ENCODE measurements around the gene PARM1.

Gene PARM1

GRCh38 chr4:74932832-74933561, at the start of gene PARM1:
Gene PARM1 (plus strand): TSS chr4:74933116. CDS start chr4:74933328, 212 bp downstream.
- peak; percentile 7 for DNase-seq

DNA sequence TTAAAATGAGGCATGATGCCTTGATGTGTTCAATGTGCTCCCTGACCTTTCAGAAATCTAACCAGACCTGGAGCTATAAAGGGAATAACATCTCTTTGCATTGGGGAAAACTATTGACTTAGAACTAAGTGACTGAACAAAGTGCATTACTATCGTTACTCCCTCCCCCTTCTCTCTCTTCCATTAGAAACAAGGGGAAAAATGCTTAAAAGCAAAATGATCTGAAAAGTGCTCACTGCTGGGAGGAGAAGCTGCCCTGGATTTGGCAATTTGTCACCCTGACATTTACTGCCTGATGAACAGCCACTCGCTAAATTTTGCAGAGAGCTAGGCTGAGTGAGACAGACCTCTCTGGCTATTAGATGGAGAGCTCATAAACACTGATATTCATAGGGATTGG, 48.6 kb upstream of the PARM1 start:
- DNase-seq: no peak

- no peak for DNase-seq
Observed at GRCh38 chr4:74886484-74886883, 46.4 kb upstream of the PARM1 start.

GRCh38 chr4:74890341-74890740, 42.6 kb upstream of the PARM1 start:
- DNase-seq: no peak

DNA sequence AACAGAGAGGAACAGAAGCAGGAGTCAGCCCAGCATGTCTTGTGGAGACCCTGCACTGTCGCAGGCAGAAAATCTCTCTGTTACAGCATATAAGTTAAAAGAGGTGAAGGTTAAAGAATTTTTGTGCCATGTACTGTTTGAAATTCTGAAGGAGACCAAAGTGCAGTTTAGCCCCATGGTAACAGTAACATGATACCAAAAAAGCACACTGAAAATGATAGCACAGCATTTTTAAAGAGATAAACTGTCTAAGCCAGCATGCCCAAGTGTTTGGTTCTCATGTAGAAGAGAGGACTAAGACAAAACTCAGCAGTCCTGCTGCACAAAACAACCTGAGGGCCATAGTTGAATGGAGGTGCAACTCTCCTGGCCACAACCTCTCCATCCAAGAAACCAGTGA, 41.9 kb upstream of the PARM1 start:
- no peak for DNase-seq

GRCh38 chr4:74893171-74893570, 39.7 kb upstream of the PARM1 start:
- DNase-seq: no peak

- no peak for DNase-seq
Observed at GRCh38 chr4:74896595-74896994, 36.3 kb upstream of the PARM1 start.

- no peak for DNase-seq
Observed at GRCh38 chr4:74897386-74897785, 35.5 kb upstream of the PARM1 start.

- no peak for DNase-seq
Observed at GRCh38 chr4:74900862-74901261, 32.1 kb upstream of the PARM1 start.

DNA sequence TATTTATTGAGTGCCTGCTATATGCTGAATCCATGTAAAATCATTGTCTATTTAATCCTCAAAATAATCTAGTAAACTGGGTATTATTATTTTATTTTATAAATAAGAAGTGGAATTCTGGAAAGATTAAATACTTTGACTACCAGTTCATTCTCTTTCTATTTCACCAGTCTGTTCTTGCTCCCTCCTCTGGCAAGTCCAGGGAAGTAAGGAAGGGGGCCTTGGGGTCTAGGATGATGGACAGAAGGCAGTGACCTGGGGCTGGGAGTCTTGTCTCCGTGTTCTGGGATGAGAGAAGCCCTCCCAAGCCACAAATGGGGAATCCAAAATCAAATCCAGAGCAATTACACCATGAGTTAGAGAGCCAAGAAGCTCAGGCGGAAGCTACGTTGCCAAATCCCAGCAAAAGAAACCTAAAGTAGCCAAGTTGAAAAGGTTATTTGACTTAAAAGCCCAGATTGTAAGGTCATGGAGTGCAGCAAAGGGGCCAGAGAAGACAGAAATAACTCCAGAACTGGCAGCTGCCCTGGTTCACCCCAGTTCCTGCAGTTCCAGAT, 28.3 kb upstream of the PARM1 start:
- no peak for DNase-seq

DNA sequence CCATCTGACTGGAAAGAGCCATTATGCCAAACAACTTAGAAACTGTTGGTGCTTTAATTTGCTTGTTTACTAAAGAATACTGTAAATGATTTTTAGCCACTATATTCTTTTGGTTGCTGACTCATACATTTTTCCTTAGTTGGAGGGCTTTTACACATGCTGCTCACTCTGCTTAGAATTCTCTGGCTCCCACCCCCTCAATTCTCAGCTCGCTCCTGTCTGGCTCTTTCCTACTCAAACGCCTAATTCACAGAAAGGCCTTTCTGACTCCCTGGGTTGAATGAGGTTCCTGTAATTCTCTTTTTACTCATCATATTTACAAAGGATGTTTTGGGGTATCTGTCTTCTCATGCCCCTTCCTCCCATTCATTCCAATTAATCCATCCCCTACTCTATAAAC, 26.1 kb upstream of the PARM1 start:
- DNase-seq: no peak

DNA sequence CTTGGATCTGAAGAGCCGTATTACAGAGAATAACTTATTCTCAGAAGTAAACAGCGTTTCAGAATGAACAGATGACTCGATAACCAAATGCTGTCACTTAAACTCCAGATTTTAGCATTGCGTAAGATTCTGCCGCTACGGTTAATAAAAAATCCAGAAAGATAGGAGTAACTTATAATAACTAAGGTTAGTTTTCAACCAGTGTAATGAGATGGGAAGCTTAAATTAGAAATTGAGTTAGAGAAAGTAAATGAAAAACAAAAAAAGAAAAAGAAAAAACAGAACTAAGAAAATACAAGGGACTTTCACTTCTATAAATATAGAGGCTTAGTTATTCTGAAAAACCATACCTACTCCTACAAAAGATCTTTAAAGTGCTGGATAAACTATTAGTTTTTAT, 13.1 kb upstream of the PARM1 start:
- no peak for DNase-seq

DNA sequence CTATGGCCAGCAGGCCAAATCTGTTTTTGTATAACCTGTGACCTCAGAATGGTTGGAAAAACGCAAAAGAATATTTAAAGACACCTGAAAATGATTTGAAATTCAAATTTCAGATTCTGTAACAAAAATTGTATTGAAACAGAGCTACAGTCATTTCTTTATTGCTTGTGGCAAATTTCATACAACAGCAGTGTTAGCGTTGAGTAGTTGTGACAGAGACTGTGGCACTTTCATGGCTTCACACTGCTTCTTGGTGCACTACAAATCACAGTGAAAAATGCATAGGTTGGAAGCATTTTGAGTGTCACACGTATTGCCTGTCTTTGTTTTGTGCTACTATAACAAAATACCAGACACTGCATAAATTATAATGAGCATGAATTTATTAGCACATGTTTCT, 12.2 kb upstream of the PARM1 start:
- DNase-seq: no peak

GRCh38 chr4:74921490-74921889, 11.4 kb upstream of the PARM1 start:
- no peak for DNase-seq

- DNase-seq: no peak
Observed at GRCh38 chr4:74926007-74926406, 6.9 kb upstream of the PARM1 start.

DNA sequence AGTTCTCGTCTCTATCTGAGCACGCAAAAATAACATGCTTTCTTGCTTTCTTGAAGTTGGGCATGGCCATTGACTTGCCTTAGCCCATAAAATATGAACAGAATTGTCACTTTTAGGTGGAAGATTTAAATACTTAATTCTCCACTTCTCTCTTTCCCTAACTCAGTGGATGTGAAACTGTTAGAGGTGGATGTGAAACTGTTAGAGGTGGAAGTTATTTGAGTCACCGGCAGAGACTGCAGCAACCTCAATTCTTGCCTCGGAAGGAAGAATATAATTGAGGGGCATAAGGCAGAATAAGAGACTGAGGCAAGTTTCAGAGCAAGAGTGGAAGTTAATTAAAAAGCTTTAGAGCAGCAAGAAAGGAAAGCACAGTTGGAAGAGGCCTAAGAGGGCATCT, 2.8 kb upstream of the PARM1 start:
- DNase-seq: no peak

DNA sequence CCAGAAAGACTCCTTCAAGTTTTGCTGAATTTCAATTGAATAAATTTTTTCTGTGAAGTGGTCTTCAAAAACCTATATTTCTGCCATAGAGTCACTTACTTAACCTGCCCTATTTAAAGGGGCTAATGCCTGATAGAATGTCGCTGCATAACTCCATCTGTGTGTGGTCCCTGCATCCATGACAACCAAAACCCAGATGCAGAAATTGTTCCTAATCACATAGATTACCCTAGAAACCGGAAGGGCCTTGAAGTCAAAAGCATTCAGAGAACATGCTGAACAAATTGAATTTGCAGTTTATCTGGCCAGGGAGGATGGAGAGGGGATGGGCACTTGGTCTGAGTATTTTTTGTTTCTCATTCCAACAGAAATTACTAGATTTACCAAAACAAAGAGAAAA, 1.5 kb upstream of the PARM1 start:
- DNase-seq: no peak

DNA sequence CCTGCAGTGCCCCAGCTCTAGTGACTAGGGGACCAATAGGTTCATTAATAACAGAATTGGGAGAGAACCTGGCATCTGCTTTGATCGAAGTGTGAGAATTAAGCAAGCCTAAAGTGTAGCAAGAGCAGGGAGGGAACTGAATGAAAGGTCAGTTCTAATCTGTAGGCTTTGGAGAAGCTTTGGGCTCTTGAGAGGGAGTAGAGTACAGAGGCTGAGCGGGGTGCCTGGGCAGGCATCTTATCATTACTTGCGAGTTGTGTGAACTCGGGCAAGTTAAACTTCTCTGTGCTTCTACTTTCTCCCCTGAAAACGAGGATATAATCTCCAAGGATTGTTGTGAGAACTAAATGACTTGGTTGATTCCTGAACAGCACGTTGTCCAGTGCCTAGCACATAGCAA, 906 bp upstream of the PARM1 start:
- no peak for DNase-seq

- no peak for DNase-seq
Observed at GRCh38 chr4:74933562-74934015, 673 bp downstream of the PARM1 start.

- no peak for DNase-seq
Observed at GRCh38 chr4:74934016-74934831, 1.3 kb downstream of the PARM1 start.

DNA sequence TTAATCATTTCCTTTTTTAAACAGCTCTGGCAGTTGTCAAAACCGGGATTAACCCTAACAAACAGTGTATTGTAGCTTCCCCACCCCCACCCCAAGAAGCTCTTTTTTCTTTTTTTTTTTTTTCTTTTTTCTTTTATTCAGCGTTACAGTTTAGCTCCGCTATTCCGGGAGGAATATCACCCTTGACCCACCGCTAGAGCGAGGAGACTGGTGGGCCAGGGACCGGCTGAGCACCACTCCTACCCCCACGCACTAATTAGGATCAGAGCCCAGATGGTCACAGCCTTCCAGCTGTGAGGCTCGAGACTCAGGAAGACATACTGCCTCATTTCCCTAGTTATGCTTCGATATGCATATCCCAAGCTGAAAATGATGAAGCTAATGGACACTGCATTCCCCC, 2.0 kb downstream of the PARM1 start:
- no peak for DNase-seq

GRCh38 chr4:74941123-74941522, 8.2 kb downstream of the PARM1 start:
- no peak for DNase-seq

- no peak for DNase-seq
Observed at GRCh38 chr4:74942251-74942917, 9.5 kb downstream of the PARM1 start.

DNA sequence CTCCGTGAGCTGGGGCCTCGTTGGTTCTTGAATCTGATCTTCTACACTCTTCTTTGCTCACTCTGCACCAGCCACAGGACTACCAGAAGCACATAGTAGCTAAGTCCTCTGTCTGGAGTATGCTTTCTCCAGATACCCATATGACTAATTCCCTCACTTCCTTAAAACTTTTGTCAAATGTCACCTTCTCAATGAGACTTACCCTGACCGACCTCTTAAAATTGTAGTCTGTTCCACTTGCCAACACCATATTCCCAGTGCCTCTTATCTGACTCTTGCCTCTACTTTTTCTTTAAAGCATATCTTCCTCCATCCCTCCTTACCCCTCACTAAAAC, 10.0 kb downstream of the PARM1 start:
- DNase-seq: no peak

Data from stimulated activated CD4-positive, alpha-beta T cell treated with anti-CD3 and anti-CD28 coated beads, Interleukin-4, amount 100 ng/mL, for 1 hour (primary cell).